Measurements from ENCODE around the gene HSP90AB1. TPM values are rescaled to one million over a fixed set of nuclear protein-coding genes. Genes with fewer than 3 reads are reported as not detected.

The HSP90AB1 gene
- polyA plus RNA-seq, 10 donors: 766 to 1,108 (median 944) TPM

Other genes starting within 250 kb of the HSP90AB1 start
- gene MRPL14, start 119.6 kb upstream of the HSP90AB1 start, polyA plus RNA-seq (ENCODE audit: insufficient read length in 10 of 10): 10 to 100 TPM; 27.1 to 44.5 (median 35.2) TPM
- gene TMEM63B, start 119.5 kb upstream of the HSP90AB1 start, polyA plus RNA-seq (ENCODE audit: insufficient read length in 10 of 10): 10 to 100 TPM; 14.2 to 20.5 (median 16.8) TPM
- under 1 TPM in 8 of 10 donors, not detected in 2; 0.18 to 0.77 (median 0.41) TPM for gene CAPN11, start 88.3 kb upstream of the HSP90AB1 start, polyA plus RNA-seq (ENCODE audit: insufficient read length in 10 of 10)
- 10 to 100 TPM; 17.2 to 24.8 (median 20.0) TPM for gene MYMX, start 30.2 kb upstream of the HSP90AB1 start, polyA plus RNA-seq (ENCODE audit: insufficient read length in 10 of 10)
- gene SLC29A1, start 23.5 kb upstream of the HSP90AB1 start, polyA plus RNA-seq (ENCODE audit: insufficient read length in 10 of 10): 10 to 100 TPM; 54.7 to 89.9 (median 71.6) TPM
- 10 to 100 TPM; 27.1 to 40.4 (median 32.4) TPM for gene SLC35B2, start 10.4 kb downstream of the HSP90AB1 start, polyA plus RNA-seq (ENCODE audit: insufficient read length in 10 of 10)
- 1 to 10 TPM; 4.0 to 6.5 (median 4.9) TPM for gene NFKBIE, start 18.4 kb downstream of the HSP90AB1 start, polyA plus RNA-seq (ENCODE audit: insufficient read length in 10 of 10)
- 1 to 10 TPM in 1 of 10 donors, under 1 TPM in 9; 0.07 to 1.1 (median 0.33) TPM for gene TMEM151B, start 23.3 kb downstream of the HSP90AB1 start, polyA plus RNA-seq (ENCODE audit: insufficient read length in 10 of 10)
- gene AARS2, start 66.2 kb downstream of the HSP90AB1 start, polyA plus RNA-seq (ENCODE audit: insufficient read length in 10 of 10): 10 to 100 TPM in 1 of 10 donors, 1 to 10 TPM in 9; 7.1 to 10.1 (median 8.2) TPM
- gene SPATS1, start 95.5 kb downstream of the HSP90AB1 start, polyA plus RNA-seq (ENCODE audit: insufficient read length in 10 of 10): not detected
- gene CDC5L, start 140.6 kb downstream of the HSP90AB1 start, polyA plus RNA-seq (ENCODE audit: insufficient read length in 10 of 10): 10 to 100 TPM; 22.0 to 31.3 (median 25.8) TPM